B cell (primary cell): ENCODE data around the gene ACMSD. TPM values are rescaled to one million over a fixed set of nuclear protein-coding genes. Genes with fewer than 3 reads are reported as not detected.

Experiments
- ATAC-seq: fragments of 200-7000 bp; cut with Tn5 transposase; one replicate; pipeline ENCODE4 v1.10.0; 2021; ENCODE audit warnings: low read depth, mild to moderate bottlenecking, moderate number of reproducible peaks, moderate library complexity
- CTCF ChIA-PET: fragments of 350-600 bp; sonication (Branson Sonifier 250); formaldehyde crosslinking; loops from one replicate; lab custom pipeline; 2021; ENCODE audit warnings: antibody characterized with exemption, inconsistent platforms; lab: Charles Lee
- POLR2A ChIA-PET: fragments of 350-600 bp; sonication (Branson Sonifier 250); formaldehyde crosslinking; loops from one replicate; lab custom pipeline; 2021; ENCODE audit warnings: antibody characterized with exemption; lab: Charles Lee
- DNase-seq: peaks from one replicate; pipeline ENCODE4 v3.0.0; 2013
- H2AFZ ChIP-seq: 2 replicates; pipeline ENCODE4 v1.6.1; 2012; ENCODE audit warnings: mild to moderate bottlenecking, low read depth, low read length; ENCODE audit not compliant: insufficient read depth, poor library complexity, severe bottlenecking
- H3K27ac ChIP-seq, 2 donors: 1 replicate in 1 of 2; 2 replicates in 1 of 2; pipeline ENCODE4 v1.5.1; 2012 to 2013; ENCODE audit warnings: low read length in 2 of 2, mild to moderate bottlenecking in 2 of 2, moderate library complexity in 1 of 2
- H3K27me3 ChIP-seq, 4 experiments: fragments of 200-600 bp in 1 of 4; sonication (generic) in 1 of 4; replicated peaks in 1 of 4; 1 replicate in 2 of 4; 2 replicates in 2 of 4; pipeline versions ENCODE4 v1.6.1 to v1.7.0; 2013 to 2016; ENCODE audit warnings: low read length in 3 of 4, mild to moderate bottlenecking in 2 of 4, mixed read lengths in 1 of 4, moderate library complexity in 1 of 4; ENCODE audit not compliant: insufficient read depth in 4 of 4, control insufficient read depth in 3 of 4; ENCODE audit errors: control extremely low read depth in 1 of 4
- H3K36me3 ChIP-seq, 2 experiments: replicated peaks in 1 of 2; 1 replicate in 1 of 2; 2 replicates in 1 of 2; pipeline versions ENCODE4 v1.6.1 to v1.7.1; 2013; ENCODE audit warnings: low read length in 1 of 2; ENCODE audit not compliant: insufficient read depth in 2 of 2, control insufficient read depth in 1 of 2; ENCODE audit errors: control extremely low read depth in 1 of 2, extremely low read depth in 1 of 2
- H3K4me1 ChIP-seq, 2 donors: fragments of 200-600 bp in 1 of 2; sonication (generic) in 1 of 2; 1 replicate in 1 of 2; 2 replicates in 1 of 2; pipeline versions ENCODE4 v1.5.1 to v1.6.1; 2013 to 2017; ENCODE audit warnings: low read length in 2 of 2; ENCODE audit not compliant: control insufficient read depth in 2 of 2, insufficient read depth in 2 of 2
- H3K4me2 ChIP-seq: replicated peaks from 2 replicates; pipeline ENCODE3; 2012; ENCODE audit warnings: mild to moderate bottlenecking, low read depth, low read length; ENCODE audit not compliant: poor library complexity, severe bottlenecking
- H3K4me3 ChIP-seq, 5 experiments: fragments of 200-600 bp in 1 of 5; sonication (generic) in 1 of 5; 1 replicate in 3 of 5; 2 replicates in 2 of 5; pipeline versions ENCODE4 v1.5.1 to v1.7.0; 2011 to 2016; ENCODE audit warnings: low read length in 4 of 5, mild to moderate bottlenecking in 4 of 5, low read depth in 2 of 5, control low read depth in 1 of 5, moderate library complexity in 1 of 5; ENCODE audit not compliant: insufficient read depth in 1 of 5; ENCODE audit errors: control extremely low read depth in 1 of 5, extremely low read depth in 1 of 5
- H3K79me2 ChIP-seq: fragments of 200-600 bp; sonication (generic); one replicate; pipeline ENCODE4 v1.6.0; 2016; ENCODE audit warnings: low read length; ENCODE audit not compliant: control insufficient read depth, insufficient read depth
- H3K9ac ChIP-seq: fragments of 200-600 bp; sonication (generic); 2 replicates; pipeline ENCODE4 v1.6.1; 2017; ENCODE audit warnings: mild to moderate bottlenecking, low read length, moderate library complexity
- H3K9me3 ChIP-seq, 3 donors: one replicate each; pipeline versions ENCODE4 v1.6.1 to v1.7.1; 2013; ENCODE audit warnings: low read length in 2 of 3; ENCODE audit not compliant: control insufficient read depth in 2 of 3, insufficient read depth in 1 of 3; ENCODE audit errors: control extremely low read depth in 1 of 3
- H4K20me1 ChIP-seq: 2 replicates; pipeline ENCODE4 v1.6.0; 2012; ENCODE audit warnings: mild to moderate bottlenecking, low read length; ENCODE audit not compliant: insufficient read depth, control insufficient read depth, poor library complexity, severe bottlenecking
- H3K27ac Mint-ChIP-seq: one replicate; pipeline ENCODE4 v1.8.0; 2021; ENCODE audit warnings: mixed read lengths
- H3K27me3 Mint-ChIP-seq: one replicate; pipeline ENCODE4 v1.8.0; 2021; ENCODE audit warnings: mixed read lengths
- H3K4me1 Mint-ChIP-seq: one replicate; pipeline ENCODE4 v1.8.0; 2021; ENCODE audit warnings: mixed read lengths
- H3K4me3 Mint-ChIP-seq: one replicate; pipeline ENCODE4 v1.8.0; 2021; ENCODE audit warnings: mixed read lengths
- H3K9me3 Mint-ChIP-seq: one replicate; pipeline ENCODE4 v1.8.0; 2022; ENCODE audit warnings: mixed read lengths; ENCODE audit not compliant: insufficient read depth
- EZH2 ChIP-seq: IDR thresholded peaks from 2 replicates; pipeline ENCODE4 v1.6.1; 2012; ENCODE audit warnings: borderline replicate concordance, low read depth, mild to moderate bottlenecking, moderate library complexity, low read length; ENCODE audit not compliant: insufficient read depth, poor library complexity, severe bottlenecking
- WGBS: methylation state at CpG from one replicate; pipeline ENCODE4 v1.1.5; 2013; ENCODE audit warnings: missing lambda C conversion rate; ENCODE audit not compliant: insufficient coverage; 5-methylcytosine and 5-hydroxymethylcytosine counted together
- intact Hi-C: fragments of 100-400 bp; cut with micrococcal nuclease; formaldehyde crosslinking; loops from one replicate; pipeline ENCODE4 v1.10.0; 2022
- polyA plus RNA-seq: library from polyadenylated mRNA; depleted of rRNA; stranded (reverse); fragments of >200 nt; gene quantifications from 2 replicates; pipeline ENCODE4 v1.2.3, GENCODE V29; 2012
- total RNA-seq, 2 donors: library from RNA; stranded (reverse); fragments of 120-200 nt in 1 of 2; gene quantifications; 1 replicate in 1 of 2; 2 replicates in 1 of 2; pipeline versions ENCODE4 v1.2.3 to v1.2.4, GENCODE V29; 2013 to 2022
- TF ChIP-seq, protein P1 (sequence below): fragments of 200-600 bp; IDR thresholded peaks from one replicate; pipeline ENCODE4 v1.8.0; 2022; ENCODE audit warnings: antibody characterized with exemption, mild to moderate bottlenecking

ACMSD gene
- total and polyA plus RNA-seq, 2 donors (not counting 1 experiment from before 2014, with no cell fraction given) = not detected

DNA sequence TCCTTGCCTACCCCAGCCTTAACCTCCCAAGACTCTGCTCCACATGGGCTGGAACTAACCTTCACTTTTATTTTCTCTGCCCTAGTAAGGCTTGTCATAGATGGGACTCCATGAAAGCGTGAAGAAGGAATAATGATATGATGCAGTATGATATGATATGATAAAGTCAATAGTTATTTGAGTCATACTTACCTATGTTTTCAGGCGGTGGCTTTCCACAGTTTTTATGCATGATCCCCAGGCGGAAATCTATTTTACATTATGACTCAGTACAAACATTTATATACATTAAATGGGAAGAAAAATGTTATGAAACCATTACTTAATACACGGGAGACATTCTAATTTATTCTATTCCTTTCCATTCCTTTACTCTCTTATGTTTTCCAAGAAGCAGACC is 5.6 kb downstream of the ACMSD start:
- H3K9me3 Mint-ChIP-seq = no peaks in the 10 kb centered on the region
- Histone ChIP-seq H3K4me2 (no peak overlapping the region), H3K9me3 (peaks cover 0 to 3% (median 0%) of the 10 kb centered on the region in 3 donors), H3K27me3 (no peaks in the 10 kb centered on the region), H2AFZ (no peak overlapping the region), H3K4me1 (no peaks in the 10 kb centered on the region), H4K20me1 (no peaks in the 10 kb centered on the region), H3K79me2 (no peaks in the 10 kb centered on the region), H3K4me3 (no peak overlapping the region), H3K36me3 (no peaks in the 10 kb centered on the region), H3K9ac (no peak overlapping the region), H3K27ac (no peak overlapping the region)
- TF ChIP-seq EZH2 = no peak
- TF ChIP-seq, protein P1, sequence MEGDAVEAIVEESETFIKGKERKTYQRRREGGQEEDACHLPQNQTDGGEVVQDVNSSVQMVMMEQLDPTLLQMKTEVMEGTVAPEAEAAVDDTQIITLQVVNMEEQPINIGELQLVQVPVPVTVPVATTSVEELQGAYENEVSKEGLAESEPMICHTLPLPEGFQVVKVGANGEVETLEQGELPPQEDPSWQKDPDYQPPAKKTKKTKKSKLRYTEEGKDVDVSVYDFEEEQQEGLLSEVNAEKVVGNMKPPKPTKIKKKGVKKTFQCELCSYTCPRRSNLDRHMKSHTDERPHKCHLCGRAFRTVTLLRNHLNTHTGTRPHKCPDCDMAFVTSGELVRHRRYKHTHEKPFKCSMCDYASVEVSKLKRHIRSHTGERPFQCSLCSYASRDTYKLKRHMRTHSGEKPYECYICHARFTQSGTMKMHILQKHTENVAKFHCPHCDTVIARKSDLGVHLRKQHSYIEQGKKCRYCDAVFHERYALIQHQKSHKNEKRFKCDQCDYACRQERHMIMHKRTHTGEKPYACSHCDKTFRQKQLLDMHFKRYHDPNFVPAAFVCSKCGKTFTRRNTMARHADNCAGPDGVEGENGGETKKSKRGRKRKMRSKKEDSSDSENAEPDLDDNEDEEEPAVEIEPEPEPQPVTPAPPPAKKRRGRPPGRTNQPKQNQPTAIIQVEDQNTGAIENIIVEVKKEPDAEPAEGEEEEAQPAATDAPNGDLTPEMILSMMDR = no peak
- H3K4me3 Mint-ChIP-seq = no peak overlapping the region
- H3K4me1 Mint-ChIP-seq = no peaks in the 10 kb centered on the region
- intact Hi-C loops = no loop called here
- DNase-seq (no peak), ATAC-seq (no peak)
- POLR2A ChIA-PET = no interaction called here
- peaks cover 2% of the 10 kb centered on the region for H3K27me3 Mint-ChIP-seq
- H3K27ac Mint-ChIP-seq = no peak overlapping the region
- no CpG with 5 or more reads among the region's 4 CpGs for WGBS
- CTCF ChIA-PET = no interaction called here

DNA sequence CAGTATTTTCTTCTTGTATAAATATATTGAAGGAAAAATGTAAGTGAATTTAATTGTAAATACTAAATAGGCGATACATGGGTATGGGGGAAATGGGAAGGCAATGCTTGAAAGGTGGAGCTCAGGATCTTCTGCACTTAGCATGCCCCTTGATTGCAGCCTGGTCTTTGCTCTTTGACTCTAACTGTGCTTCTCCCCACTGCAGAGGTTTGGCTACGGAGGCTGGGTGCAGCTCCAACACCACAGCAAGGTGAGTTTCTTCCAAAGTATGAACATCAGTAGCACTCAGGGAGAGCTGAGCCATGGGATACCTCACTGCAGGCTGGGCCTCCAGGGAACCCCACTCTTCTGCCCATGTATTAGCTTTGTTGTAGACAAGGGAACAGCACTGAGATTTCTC is 6.6 kb downstream of the ACMSD start:
- ChIA-PET POLR2A (no interaction called here), CTCF (no interaction called here)
- Histone ChIP-seq H3K27ac (no peak overlapping the region), H3K4me1 (no peaks in the 10 kb centered on the region), H3K36me3 (no peaks in the 10 kb centered on the region), H3K27me3 (no peaks in the 10 kb centered on the region), H2AFZ (no peak overlapping the region), H4K20me1 (no peaks in the 10 kb centered on the region), H3K4me3 (no peak overlapping the region), H3K9me3 (peaks cover 0 to 3% (median 0%) of the 10 kb centered on the region in 3 donors), H3K79me2 (no peaks in the 10 kb centered on the region), H3K9ac (no peak overlapping the region), H3K4me2 (no peak overlapping the region)
- Mint-ChIP-seq H3K9me3 (no peaks in the 10 kb centered on the region), H3K27ac (no peak overlapping the region), H3K4me3 (no peak overlapping the region), H3K4me1 (no peaks in the 10 kb centered on the region), H3K27me3 (peaks cover 2% of the 10 kb centered on the region)
- 100% methylated on average over 1 of the region's 2 CpGs for WGBS
- TF ChIP-seq, protein P1 = no peak
- no peak for TF ChIP-seq EZH2
- no peak for ATAC-seq
- DNase-seq = no peak
- intact Hi-C loops = no loop called here
